Uterus (tissue), 2 donors: ENCODE data around the gene FLYWCH1.
A peak's percentile ranks its signal among the peaks of the same experiment; 100 is the strongest.

Experiments
- CTCF ChIP-seq, 4 experiments: fragments of 200-600 bp in 2 of 4; fragments of 450-650 bp in 2 of 4; sonication (generic) in 2 of 4; IDR thresholded peaks; one replicate each; pipeline ENCODE4 v1.5.1; 2016 to 2019; ENCODE audit warnings: antibody characterized with exemption in 4 of 4, mild to moderate bottlenecking in 2 of 4, moderate library complexity in 1 of 4
- POLR2A ChIP-seq, 2 donors: fragments of 450-650 bp; IDR thresholded peaks; one replicate each; pipeline ENCODE4 v1.6.1; 2016; ENCODE audit warnings: antibody characterized with exemption in 2 of 2, mild to moderate bottlenecking in 1 of 2, moderate library complexity in 1 of 2

DNA sequence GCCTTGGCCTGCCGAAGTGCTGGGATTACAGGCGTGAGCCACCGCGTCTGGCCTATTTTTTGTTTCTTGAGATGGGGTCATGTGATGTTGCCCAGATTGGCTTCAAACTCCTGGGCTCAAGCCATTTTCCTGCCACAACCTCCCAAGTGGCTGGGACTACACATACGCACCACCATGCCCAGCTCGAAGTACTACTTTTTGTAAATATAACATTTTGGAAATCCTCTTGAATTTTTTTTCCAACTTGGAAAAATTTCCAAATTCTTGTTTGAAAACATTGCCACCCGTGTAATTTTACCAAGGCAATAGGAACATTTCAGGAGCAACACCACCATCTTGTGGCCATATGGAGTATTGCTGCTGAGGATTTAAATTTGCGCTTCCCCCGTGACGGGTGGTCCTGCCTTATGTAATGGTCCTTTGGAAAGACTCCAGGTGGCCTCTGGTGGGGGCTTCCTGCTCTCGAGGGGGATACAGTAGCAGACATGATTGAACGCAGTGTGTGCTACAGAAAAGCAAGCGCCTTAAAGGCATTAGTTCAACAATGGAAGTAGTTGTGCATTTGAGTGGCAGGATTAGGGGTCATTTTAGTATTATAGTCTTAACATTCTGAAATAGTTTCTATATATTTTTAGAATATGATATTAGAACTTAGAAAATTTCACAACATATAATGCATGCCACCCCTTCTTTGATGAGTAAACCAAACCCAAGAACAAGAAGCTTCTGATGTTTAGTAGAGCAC, 8.0 kb downstream of the FLYWCH1 start:
- TF ChIP-seq POLR2A (IDR thresholded peaks at IDR 0.05), result no peak
- peak; percentile 92 to 97 (median 92) for TF ChIP-seq CTCF (IDR thresholded peaks at IDR 0.05)
